H1 (cell line): ENCODE data around the gene TECPR2. TPM values are rescaled to one million over a fixed set of nuclear protein-coding genes. Genes with fewer than 3 reads are reported as not detected.

Experiments
- ASH2L ChIP-seq: fragments of 200-600, 300-600 bp; sonication (generic); IDR thresholded peaks from one replicate; pipeline ENCODE4 v1.7.1; 2017; ENCODE audit warnings: low read length
- ATF3 ChIP-seq: IDR thresholded peaks from 2 replicates; pipeline ENCODE4 v1.6.1; 2011; ENCODE audit warnings: low read depth, mild to moderate bottlenecking, low read length; ENCODE audit not compliant: insufficient read depth
- BACH1 ChIP-seq: IDR thresholded peaks from 2 replicates; pipeline ENCODE4 v1.6.1; 2012; ENCODE audit warnings: low read length, improper control_type of control experiment
- BRCA1 ChIP-seq: IDR thresholded peaks from 2 replicates; pipeline ENCODE4 v1.6.1; 2012; ENCODE audit warnings: low read depth, low read length, improper control_type of control experiment
- CBX5 ChIP-seq: fragments of 300-800, 300-1000 bp; sonication (generic); IDR thresholded peaks from 2 replicates; pipeline ENCODE4 v1.7.1; 2016; ENCODE audit warnings: antibody characterized with exemption, low read length, low read depth
- CEBPB ChIP-seq: IDR thresholded peaks from 2 replicates; pipeline ENCODE4 v1.6.1; 2012; ENCODE audit warnings: low read depth, low read length
- CTBP2 ChIP-seq: IDR thresholded peaks from 2 replicates; pipeline ENCODE4 v1.7.0; 2011; ENCODE audit warnings: borderline replicate concordance, mild to moderate bottlenecking, moderate library complexity, mixed read lengths, low read length; ENCODE audit not compliant: insufficient read depth, insufficient read length
- EGR1 ChIP-seq: IDR thresholded peaks from 2 replicates; pipeline ENCODE4 v1.6.1; 2011; ENCODE audit warnings: low read depth, low read length, borderline replicate concordance
- EP300 ChIP-seq, 2 experiments: IDR thresholded peaks; 1 replicate in 1 of 2; 2 replicates in 1 of 2; pipeline ENCODE4 v1.6.1; 2011 to 2012; ENCODE audit warnings: low read depth in 2 of 2, low read length in 2 of 2, mild to moderate bottlenecking in 2 of 2, borderline replicate concordance in 1 of 2, inconsistent platforms in 1 of 2, moderate library complexity in 1 of 2
- EZH2 ChIP-seq: fragments of 200-600 bp; sonication (generic); IDR thresholded peaks from 2 replicates; pipeline ENCODE4 v1.7.1; 2012; ENCODE audit warnings: low read depth, mild to moderate bottlenecking, moderate library complexity, low read length, inconsistent platforms; ENCODE audit not compliant: severe bottlenecking
- FOSL1 ChIP-seq: IDR thresholded peaks from 2 replicates; pipeline ENCODE4 v1.6.1; 2011; ENCODE audit warnings: mild to moderate bottlenecking, low read depth, low read length, moderate library complexity; ENCODE audit not compliant: insufficient read depth
- GABPA ChIP-seq: IDR thresholded peaks from 2 replicates; pipeline ENCODE4 v1.6.1; 2011; ENCODE audit warnings: mild to moderate bottlenecking, low read length, moderate library complexity, borderline replicate concordance; ENCODE audit not compliant: insufficient read depth
- KDM5A ChIP-seq: fragments of 200-600 bp; IDR thresholded peaks from 2 replicates; pipeline ENCODE4 v1.7.1; 2012; ENCODE audit warnings: mild to moderate bottlenecking, low read length, inconsistent platforms, mixed read lengths
- NRF1 ChIP-seq: IDR thresholded peaks from 2 replicates; pipeline ENCODE4 v1.6.1; 2011; ENCODE audit warnings: mild to moderate bottlenecking, low read depth, low read length, improper control_type of control experiment
- RFX5 ChIP-seq: IDR thresholded peaks from 2 replicates; pipeline ENCODE4 v1.6.1; 2011; ENCODE audit warnings: low read depth, low read length, improper control_type of control experiment, borderline replicate concordance
- RNF2 ChIP-seq: fragments of 200-900, 300-1000 bp; sonication (generic); IDR thresholded peaks from 2 replicates; pipeline ENCODE4 v1.7.1; 2016; ENCODE audit warnings: borderline replicate concordance, low read depth, mild to moderate bottlenecking, antibody characterized with exemption, low read length; ENCODE audit not compliant: poor library complexity, severe bottlenecking; ENCODE audit errors: missing control alignments
- RXRA ChIP-seq: IDR thresholded peaks from 2 replicates; pipeline ENCODE4 v1.6.1; 2011; ENCODE audit warnings: low read depth, mild to moderate bottlenecking, low read length, moderate library complexity; ENCODE audit not compliant: insufficient read depth
- SIN3A ChIP-seq, 2 experiments: IDR thresholded peaks in 1 of 2; conservative IDR thresholded peaks in 1 of 2; 2 replicates each; pipeline ENCODE4 v1.6.1; 2011 to 2012; ENCODE audit warnings: low read length in 2 of 2, improper control_type of control experiment in 1 of 2, low read depth in 1 of 2, mild to moderate bottlenecking in 1 of 2
- SIRT6 ChIP-seq: IDR thresholded peaks from one replicate; pipeline ENCODE4 v1.7.1; 2012; ENCODE audit warnings: low read length, inconsistent platforms
- SP1 ChIP-seq: IDR thresholded peaks from 2 replicates; pipeline ENCODE4 v1.6.1; 2011; ENCODE audit warnings: low read depth, low read length
- SRF ChIP-seq: IDR thresholded peaks from 2 replicates; pipeline ENCODE4 v1.6.1; 2011; ENCODE audit warnings: mild to moderate bottlenecking, low read depth, low read length, moderate library complexity
- TEAD4 ChIP-seq: IDR thresholded peaks from 2 replicates; pipeline ENCODE4 v1.6.1; 2012; ENCODE audit warnings: low read depth, low read length, inconsistent platforms, mixed read lengths
- polyA plus RNA-seq, 7 experiments: library from polyadenylated mRNA; depleted of rRNA in 3 of 7; stranded (reverse) in 5 of 7; unstranded in 2 of 7; fragments of >200 nt in 5 of 7; fragments of 200-250 nt in 2 of 7; gene quantifications; 1 replicate in 5 of 7; 2 replicates in 1 of 7; 4 replicates in 1 of 7; pipeline versions ENCODE4 v1.2.1 to v1.2.3, GENCODE V29; 2011 to 2013; ENCODE audit warnings: missing spikeins in 2 of 7, mixed read lengths in 2 of 7
- total RNA-seq: library from RNA; stranded (reverse); fragmentation: NEBNext Ultra II Directional; extraction: Animal tissue kit (Norgen Biotek cat#: 25700); gene quantifications from 2 replicates; pipeline ENCODE4 v1.2.1, GENCODE V29; 2021
- TF ChIP-seq, protein P1 (sequence below): IDR thresholded peaks from 2 replicates; pipeline ENCODE4 v1.6.1; 2012; ENCODE audit warnings: inconsistent platforms

TECPR2 gene
- total and polyA plus RNA-seq, 2 of the 8 experiments (the other 6 are each of a cell fraction or from before 2014, with no cell fraction given), result 6.8 to 19.4 TPM

DNA sequence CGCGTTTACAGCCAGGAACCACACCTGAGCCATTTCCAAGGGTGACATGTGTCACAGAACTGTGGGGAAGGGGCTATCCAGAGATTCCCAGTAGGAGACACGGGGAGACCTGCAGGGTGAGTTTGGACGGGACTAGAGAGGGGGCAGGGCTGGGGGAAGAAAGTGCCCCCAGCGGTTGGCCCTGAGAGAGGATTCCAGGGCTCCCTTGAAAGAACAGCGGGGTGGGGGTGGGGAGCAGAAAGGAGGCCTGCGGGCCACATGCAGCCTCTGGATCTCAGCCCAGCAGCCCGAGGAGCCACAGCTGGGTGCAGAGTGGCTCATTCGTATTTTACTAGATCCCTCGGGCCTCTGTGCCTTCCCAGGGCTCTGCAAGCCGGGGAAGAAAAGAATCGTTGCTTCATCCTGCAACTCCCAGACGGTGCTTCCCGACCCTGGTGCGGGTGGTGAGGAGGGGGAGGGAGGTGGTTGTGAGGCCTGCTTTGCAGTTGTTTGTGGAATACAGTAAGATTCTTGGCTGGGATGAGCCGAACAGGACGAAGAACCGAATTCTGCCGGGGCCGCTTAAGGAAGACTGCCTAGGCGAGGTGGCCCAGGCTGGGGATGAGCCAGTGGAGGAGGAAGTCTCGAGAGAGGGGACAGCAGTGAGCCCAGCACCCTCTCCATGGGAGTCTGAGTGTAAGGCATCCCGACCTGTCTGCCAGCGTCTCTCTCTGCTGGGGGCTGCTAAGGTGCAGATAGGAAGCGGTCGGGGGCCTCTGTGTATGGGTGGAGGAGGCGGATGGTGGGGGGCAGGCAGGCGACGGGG lies 182.9 kb downstream of the TECPR2 start (continued):
- peak; percentile 62; the same call in 1 of the 2 replicates for TF ChIP-seq TEAD4
- peak; percentile 75 for TF ChIP-seq CEBPB
- TF ChIP-seq BRCA1, result no peak
- TF ChIP-seq ASH2L, result peak; percentile 96
- TF ChIP-seq NRF1, result no peak
- TF ChIP-seq RNF2, result no peak
- no peak for TF ChIP-seq EP300 (IDR thresholded peaks at IDR 0.05; ENCODE audit: borderline replicate concordance in 1 of 2, low read depth in 2 of 2, low read length in 2 of 2)
- no peak for TF ChIP-seq FOSL1
- no peak for TF ChIP-seq BACH1
- TF ChIP-seq CTBP2, result no peak
- TF ChIP-seq CBX5, result no peak
- no peak for TF ChIP-seq RXRA
- TF ChIP-seq EGR1, result no peak
- no peak for TF ChIP-seq KDM5A
- no peak for TF ChIP-seq SRF
- TF ChIP-seq ATF3, result no peak
- no peak for TF ChIP-seq GABPA
- TF ChIP-seq SIN3A (conservative IDR thresholded peaks at IDR 0.05 in 1 of 2, IDR thresholded peaks at IDR 0.05 in 1 of 2; ENCODE audit: low read depth in 1 of 2, low read length in 2 of 2), result no peak; a peak in 1 of 4 replicates
- TF ChIP-seq, protein P1, sequence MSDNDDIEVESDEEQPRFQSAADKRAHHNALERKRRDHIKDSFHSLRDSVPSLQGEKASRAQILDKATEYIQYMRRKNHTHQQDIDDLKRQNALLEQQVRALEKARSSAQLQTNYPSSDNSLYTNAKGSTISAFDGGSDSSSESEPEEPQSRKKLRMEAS, result peak; percentile 65
- TF ChIP-seq EZH2, result peak; percentile 14
- no peak for TF ChIP-seq SIRT6
- no peak for TF ChIP-seq RFX5
- peak; percentile 61 for TF ChIP-seq SP1
